PC-3 (cell line): ENCODE data around the gene PTOV1. TPM values are rescaled to one million over a fixed set of nuclear protein-coding genes. Genes with fewer than 3 reads are reported as not detected.
A peak's percentile ranks its signal among the peaks of the same experiment; 100 is the strongest.

Experiments used
- ATAC-seq: fragments of 200-7000 bp; cut with Tn5 transposase; 2 replicates; pipeline ENCODE4 v1.9.1; 2020; ENCODE audit warnings: mild to moderate bottlenecking, moderate library complexity
- BruUV-seq: library from RNA; stranded (reverse); fragments of 400-500 nt; replicated peaks from 2 replicates; lab custom pipeline; 2021; lab: Mats Ljungman, UMichigan
- CTCF ChIA-PET: fragments of 300-600 bp; sonication (Branson Sonifier 250); formaldehyde crosslinking; loops from one replicate; lab custom pipeline; 2022; ENCODE audit warnings: antibody characterized with exemption; lab: Charles Lee
- POLR2A ChIA-PET: fragments of 300-600 bp; sonication (Branson Sonifier 250); formaldehyde crosslinking; loops from one replicate; lab custom pipeline; 2022; ENCODE audit warnings: antibody characterized with exemption; ENCODE audit not compliant: unreplicated experiment; lab: Charles Lee
- DNase-seq: peaks from one replicate; pipeline ENCODE4 v3.0.0-alpha.2; 2015
- H2AFZ ChIP-seq: fragments of 300-600 bp; sonication (generic); 2 replicates; pipeline ENCODE4 v1.6.0; 2016; ENCODE audit warnings: antibody characterized with exemption, low read length
- H3F3A ChIP-seq: fragments of 300-600 bp; sonication (generic); one replicate; pipeline ENCODE4 v1.6.0; 2017; ENCODE audit warnings: antibody characterized with exemption, low read length, control low read depth, mild to moderate bottlenecking; ENCODE audit not compliant: unreplicated experiment
- H3K27ac ChIP-seq: fragments of 300-600 bp; sonication (generic); 2 replicates; pipeline ENCODE4 v1.5.1; 2016; ENCODE audit warnings: mild to moderate bottlenecking, low read length
- H3K27me3 ChIP-seq: fragments of 300-600 bp; sonication (generic); 2 replicates; pipeline ENCODE4 v1.6.1; 2016; ENCODE audit warnings: low read length, mixed read lengths
- H3K36me3 ChIP-seq: fragments of 300-600 bp; sonication (generic); 2 replicates; pipeline ENCODE4 v1.6.1; 2016; ENCODE audit warnings: low read depth, mixed run types, low read length, mixed read lengths
- H3K4me1 ChIP-seq: fragments of 300-600 bp; sonication (generic); 2 replicates; pipeline ENCODE4 v1.5.1; 2016; ENCODE audit warnings: low read length; ENCODE audit not compliant: insufficient read depth
- H3K4me2 ChIP-seq: fragments of 300-600 bp; sonication (generic); 2 replicates; pipeline ENCODE4 v1.6.0; 2016; ENCODE audit warnings: low read length
- H3K4me3 ChIP-seq: fragments of 300-600 bp; sonication (generic); 2 replicates; pipeline ENCODE4 v1.5.1; 2016; ENCODE audit warnings: mild to moderate bottlenecking, low read length, mixed read lengths
- H3K79me2 ChIP-seq: fragments of 300-600 bp; sonication (generic); 2 replicates; pipeline ENCODE4 v1.6.1; 2017; ENCODE audit warnings: low read length, mixed read lengths
- H3K9ac ChIP-seq: fragments of 300-600 bp; sonication (generic); 2 replicates; pipeline ENCODE4 v1.6.0; 2016; ENCODE audit warnings: mild to moderate bottlenecking, low read length
- H3K9me2 ChIP-seq: fragments of 300-600 bp; sonication (generic); replicated peaks from 2 replicates; pipeline ENCODE4 v1.6.1; 2016; ENCODE audit warnings: mixed run types, low read length, mixed read lengths
- H3K9me3 ChIP-seq: fragments of 300-600 bp; sonication (generic); 2 replicates; pipeline ENCODE4 v1.6.1; 2016; ENCODE audit warnings: low read length, mixed read lengths
- H4K20me1 ChIP-seq: fragments of 300-600 bp; sonication (generic); 2 replicates; pipeline ENCODE4 v1.6.1; 2016; ENCODE audit warnings: low read length, mixed read lengths
- EZH2 ChIP-seq: fragments of 300-600 bp; sonication (generic); IDR thresholded peaks from one replicate; pipeline ENCODE4 v1.6.1; 2017; ENCODE audit warnings: antibody characterized with exemption, mild to moderate bottlenecking, low read length; ENCODE audit not compliant: unreplicated experiment
- EZH2phosphoT487 ChIP-seq: fragments of 300-600 bp; sonication (generic); IDR thresholded peaks from 2 replicates; pipeline ENCODE4 v1.6.1; 2018; ENCODE audit warnings: mild to moderate bottlenecking, antibody characterized with exemption, low read length, borderline replicate concordance
- intact Hi-C: fragments of 100-400 bp; cut with micrococcal nuclease; formaldehyde crosslinking; loops from 2 replicates; pipeline ENCODE4 v1.9.0; 2023
- total RNA-seq: library from RNA; depleted of rRNA; stranded (reverse); fragments of >200 nt; gene quantifications from 2 replicates; pipeline ENCODE4 v1.2.3, GENCODE V29; 2014
- TF ChIP-seq, protein P1 (sequence below): fragments of 300-600 bp; sonication (generic); conservative IDR thresholded peaks from 2 replicates; pipeline ENCODE4 v1.5.1; 2017; ENCODE audit warnings: antibody characterized with exemption, low read depth, mild to moderate bottlenecking, low read length

PTOV1 gene
- total RNA-seq, 1 experiment from 2014 or later: 148 TPM

DNA sequence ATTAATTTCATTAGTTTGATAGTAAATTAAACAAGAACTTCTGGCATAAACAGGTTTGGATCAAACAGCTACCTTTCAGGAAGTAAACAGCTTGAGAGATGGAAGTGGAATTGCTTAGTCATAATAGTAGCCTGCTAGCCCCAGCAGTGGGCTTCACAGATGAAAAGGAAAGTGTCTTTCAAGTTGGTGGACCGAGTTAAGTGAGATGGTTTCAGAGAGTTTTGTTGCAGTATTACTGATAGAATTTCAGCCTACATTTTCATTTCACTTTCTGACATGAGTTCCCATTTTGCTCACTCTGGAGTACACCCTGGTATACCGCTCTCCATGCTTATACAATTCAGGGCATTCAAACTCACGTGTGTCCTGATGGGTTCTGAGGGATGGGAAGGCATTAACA, 2.0 kb upstream of the PTOV1 start:
- H3K27me3 ChIP-seq: no peaks in the 10 kb centered on the region
- no peak overlapping the region; the same call in 1 of the 2 replicates for H3K9ac ChIP-seq
- peak; percentile 30 for DNase-seq
- H2AFZ ChIP-seq: no peak overlapping the region
- no peaks in the 10 kb centered on the region for H3K36me3 ChIP-seq
- peaks cover 35% of the 10 kb centered on the region for H3K79me2 ChIP-seq
- ATAC-seq: no peak
- peaks cover 17% of the 10 kb centered on the region; the same call in 1 of the 2 replicates for H4K20me1 ChIP-seq
- ChIA-PET CTCF (no interaction called here), POLR2A (no interaction called here)
- H3K4me1 ChIP-seq: peaks cover 37% of the 10 kb centered on the region
- peak overlapping the region; percentile 68 for H3K4me2 ChIP-seq
- no peaks in the 10 kb centered on the region for H3K9me2 ChIP-seq
- BruUV-seq: no TSS peak
- TF ChIP-seq EZH2 (no peak), EZH2phosphoT487 (no peak)
- TF ChIP-seq, protein P1, sequence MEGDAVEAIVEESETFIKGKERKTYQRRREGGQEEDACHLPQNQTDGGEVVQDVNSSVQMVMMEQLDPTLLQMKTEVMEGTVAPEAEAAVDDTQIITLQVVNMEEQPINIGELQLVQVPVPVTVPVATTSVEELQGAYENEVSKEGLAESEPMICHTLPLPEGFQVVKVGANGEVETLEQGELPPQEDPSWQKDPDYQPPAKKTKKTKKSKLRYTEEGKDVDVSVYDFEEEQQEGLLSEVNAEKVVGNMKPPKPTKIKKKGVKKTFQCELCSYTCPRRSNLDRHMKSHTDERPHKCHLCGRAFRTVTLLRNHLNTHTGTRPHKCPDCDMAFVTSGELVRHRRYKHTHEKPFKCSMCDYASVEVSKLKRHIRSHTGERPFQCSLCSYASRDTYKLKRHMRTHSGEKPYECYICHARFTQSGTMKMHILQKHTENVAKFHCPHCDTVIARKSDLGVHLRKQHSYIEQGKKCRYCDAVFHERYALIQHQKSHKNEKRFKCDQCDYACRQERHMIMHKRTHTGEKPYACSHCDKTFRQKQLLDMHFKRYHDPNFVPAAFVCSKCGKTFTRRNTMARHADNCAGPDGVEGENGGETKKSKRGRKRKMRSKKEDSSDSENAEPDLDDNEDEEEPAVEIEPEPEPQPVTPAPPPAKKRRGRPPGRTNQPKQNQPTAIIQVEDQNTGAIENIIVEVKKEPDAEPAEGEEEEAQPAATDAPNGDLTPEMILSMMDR: no peak
- no peaks in the 10 kb centered on the region for H3F3A ChIP-seq
- H3K4me3 ChIP-seq: no peak overlapping the region
- peak overlapping the region; percentile 66 for H3K27ac ChIP-seq
- no peaks in the 10 kb centered on the region for H3K9me3 ChIP-seq
- intact Hi-C loops: loop anchor here (5.0 kb wide), 1 partner anchor 97 kb away; no protein-coding TSS in a partner anchor

DNA sequence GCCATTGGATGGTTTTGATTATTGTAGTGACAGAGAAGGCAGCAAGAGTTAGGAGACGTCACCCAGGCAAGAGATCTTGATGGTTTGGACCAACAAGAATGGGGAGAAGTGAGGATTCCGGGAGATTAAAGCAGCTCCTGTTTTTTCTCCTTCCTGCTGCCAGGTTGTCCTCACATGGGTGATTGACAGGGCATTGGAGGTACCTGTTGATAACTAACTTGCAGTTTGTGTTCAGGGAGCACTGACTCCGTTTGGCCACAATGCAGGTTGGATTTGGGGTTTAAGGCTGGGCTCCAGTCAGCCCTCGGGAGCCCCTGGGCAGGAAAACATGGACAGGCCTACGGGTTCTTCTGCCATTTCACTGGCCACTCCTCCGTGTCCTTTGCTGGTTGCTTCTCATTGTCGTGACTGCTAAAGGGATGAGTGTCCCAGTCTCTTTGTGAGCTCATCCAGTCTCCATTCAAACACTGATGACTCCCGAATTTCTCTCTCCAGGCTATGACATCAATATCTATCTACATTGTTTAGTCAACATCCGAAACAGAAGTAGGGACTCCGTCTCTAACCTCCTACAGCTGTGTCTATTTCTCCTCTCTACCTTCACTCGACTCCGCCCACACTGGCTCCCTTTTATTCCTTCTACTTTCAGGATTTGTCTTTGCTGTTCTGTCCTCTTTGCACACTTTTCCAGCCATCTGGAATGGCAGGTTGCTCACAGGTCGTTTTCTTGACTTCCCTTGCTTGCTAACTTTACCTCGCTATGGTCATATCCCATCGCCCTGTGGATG, 1.3 kb upstream of the PTOV1 start:
- ChIA-PET CTCF (no interaction called here), POLR2A (interaction anchor here (0.5 to 0.9 kb wide), 4 partner anchors 18 to 91 kb away, joined by 3 to 23 read pairs (median 5); partner anchors contain the start of gene PNKP)
- Histone ChIP-seq H3K9ac (peak overlapping the region; percentile 89), H3K4me3 (peak overlapping the region; percentile 86), H3K27ac (peak overlapping the region; percentile 91), H3K27me3 (no peaks in the 10 kb centered on the region), H3K4me1 (peaks cover 37% of the 10 kb centered on the region), H3K36me3 (no peaks in the 10 kb centered on the region), H3K9me3 (no peaks in the 10 kb centered on the region), H3K79me2 (peaks cover 41% of the 10 kb centered on the region), H2AFZ (peak overlapping the region; percentile 89), H3K4me2 (peak overlapping the region; percentile 93), H4K20me1 (peaks cover 23% of the 10 kb centered on the region; the same call in 1 of the 2 replicates), H3K9me2 (no peaks in the 10 kb centered on the region), H3F3A (no peaks in the 10 kb centered on the region)
- TSS peak; percentile 53 for BruUV-seq
- ATAC-seq (no peak), DNase-seq (no peak)
- intact Hi-C loops: loop anchor here (1.0 to 5.0 kb wide), 4 partner anchors 31 to 97 kb away; partner anchors contain the start of genes AP2A1, FUZ and MED25
- TF ChIP-seq, protein P1: no peak
- TF ChIP-seq EZH2 (no peak), EZH2phosphoT487 (no peak)
